H9 (cell line): ENCODE measurements around the gene ASPG. TPM values are rescaled to one million over a fixed set of nuclear protein-coding genes. Genes with fewer than 3 reads are reported as not detected.

ENCODE experiments used
- DNase-seq: peaks from one replicate; pipeline ENCODE4 v3.0.0-alpha.2; 2017
- H2AFZ ChIP-seq: one replicate; pipeline ENCODE4 v1.6.1; 2013; ENCODE audit warnings: mild to moderate bottlenecking, low read length, control low read depth, moderate library complexity
- H2AK5ac ChIP-seq: 2 replicates; pipeline ENCODE4 v1.6.1; 2013; ENCODE audit warnings: low read length, control low read depth, mixed read lengths; ENCODE audit not compliant: insufficient read length
- H2BK120ac ChIP-seq: one replicate; pipeline ENCODE4 v1.6.1; 2013; ENCODE audit warnings: low read depth, mild to moderate bottlenecking, low read length, control low read depth, inconsistent platforms; ENCODE audit not compliant: poor library complexity, severe bottlenecking
- H2BK12ac ChIP-seq: 2 replicates; pipeline ENCODE4 v1.6.1; 2013; ENCODE audit warnings: low read length, control low read depth, mixed read lengths, low read depth; ENCODE audit not compliant: insufficient read length
- H2BK15ac ChIP-seq: 2 replicates; pipeline ENCODE4 v1.6.1; 2013; ENCODE audit warnings: low read depth, low read length, control low read depth
- H2BK20ac ChIP-seq: one replicate; pipeline ENCODE4 v1.6.1; 2013; ENCODE audit warnings: low read depth, mild to moderate bottlenecking, low read length, control low read depth, inconsistent platforms; ENCODE audit not compliant: poor library complexity, severe bottlenecking
- H2BK5ac ChIP-seq: 2 replicates; pipeline ENCODE4 v1.6.1; 2013; ENCODE audit warnings: low read length, control low read depth, mixed read lengths; ENCODE audit not compliant: insufficient read length
- H3K14ac ChIP-seq: 2 replicates; pipeline ENCODE4 v1.6.1; 2013; ENCODE audit warnings: low read length, control low read depth; ENCODE audit not compliant: insufficient read depth
- H3K18ac ChIP-seq: 2 replicates; pipeline ENCODE4 v1.6.1; 2013; ENCODE audit warnings: low read depth, mild to moderate bottlenecking, mixed read lengths, low read length, control low read depth; ENCODE audit not compliant: insufficient read length
- H3K23ac ChIP-seq: 2 replicates; pipeline ENCODE4 v1.6.1; 2013; ENCODE audit warnings: low read length, control low read depth, mixed read lengths, low read depth; ENCODE audit not compliant: insufficient read length
- H3K23me2 ChIP-seq: 2 replicates; pipeline ENCODE4 v1.6.1; 2013; ENCODE audit warnings: low read depth, mild to moderate bottlenecking, mixed read lengths, low read length, control low read depth; ENCODE audit not compliant: insufficient read length, poor library complexity, severe bottlenecking
- H3K27ac ChIP-seq: 2 replicates; pipeline ENCODE4 v1.5.1; 2013; ENCODE audit warnings: low read length, control low read depth, mixed read lengths, low read depth; ENCODE audit not compliant: insufficient read length
- H3K27me3 ChIP-seq: 2 replicates; pipeline ENCODE4 v1.6.1; 2013; ENCODE audit warnings: low read length, control low read depth, inconsistent platforms; ENCODE audit not compliant: insufficient read depth
- H3K4ac ChIP-seq: 2 replicates; pipeline ENCODE4 v1.6.1; 2013; ENCODE audit warnings: low read depth, mild to moderate bottlenecking, control low read depth, inconsistent platforms, low read length, moderate library complexity
- H3K4me1 ChIP-seq: 2 replicates; pipeline ENCODE4 v1.6.1; 2013; ENCODE audit warnings: low read length, control low read depth, inconsistent platforms; ENCODE audit not compliant: insufficient read depth
- H3K4me2 ChIP-seq: 2 replicates; pipeline ENCODE4 v1.6.1; 2013; ENCODE audit warnings: low read length, control low read depth, mixed read lengths; ENCODE audit not compliant: insufficient read length, insufficient read depth
- H3K56ac ChIP-seq: 2 replicates; pipeline ENCODE4 v1.6.1; 2013; ENCODE audit warnings: low read depth, mild to moderate bottlenecking, mixed read lengths, low read length, control low read depth; ENCODE audit not compliant: insufficient read length
- H3K79me1 ChIP-seq: 2 replicates; pipeline ENCODE4 v1.6.1; 2013; ENCODE audit warnings: low read depth, mild to moderate bottlenecking, moderate library complexity, low read length, control low read depth, inconsistent platforms; ENCODE audit not compliant: insufficient read depth, poor library complexity, severe bottlenecking
- H3K79me2 ChIP-seq: 2 replicates; pipeline ENCODE4 v1.6.1; 2013; ENCODE audit warnings: low read length, control low read depth, inconsistent platforms; ENCODE audit not compliant: insufficient read depth
- H3K9ac ChIP-seq: 2 replicates; pipeline ENCODE4 v1.6.1; 2013; ENCODE audit warnings: low read length, control low read depth, mixed read lengths; ENCODE audit not compliant: insufficient read length; ENCODE audit errors: extremely low read depth
- H3K9me3 ChIP-seq: one replicate; pipeline ENCODE4 v1.6.1; 2013; ENCODE audit warnings: low read depth, low read length, inconsistent platforms; ENCODE audit not compliant: control insufficient read depth
- H3T11ph ChIP-seq: one replicate; pipeline ENCODE4 v1.6.1; 2013; ENCODE audit warnings: mild to moderate bottlenecking, low read length, control low read depth, inconsistent platforms
- H4K20me1 ChIP-seq: one replicate; pipeline ENCODE4 v1.6.1; 2013; ENCODE audit not compliant: control insufficient read depth, insufficient read length, insufficient read depth
- H4K5ac ChIP-seq: 2 replicates; pipeline ENCODE4 v1.6.1; 2013; ENCODE audit warnings: low read depth, mild to moderate bottlenecking, mixed read lengths, low read length, control low read depth; ENCODE audit not compliant: insufficient read length
- H4K8ac ChIP-seq: replicated peaks from 2 replicates; pipeline ENCODE4 v1.6.1; 2013; ENCODE audit warnings: low read length, control low read depth, mixed read lengths, low read depth; ENCODE audit not compliant: insufficient read length
- H4K91ac ChIP-seq: 2 replicates; pipeline ENCODE4 v1.6.1; 2013; ENCODE audit warnings: low read depth, mild to moderate bottlenecking, moderate library complexity, mixed read lengths, low read length, control low read depth; ENCODE audit not compliant: insufficient read length
- H3K27ac Mint-ChIP-seq, 3 experiments: 2 replicates in 2 of 3; 3 replicates in 1 of 3; pipeline ENCODE4 v1.8.0; 2020 to 2021; ENCODE audit warnings: mixed read lengths in 3 of 3, mild to moderate bottlenecking in 1 of 3, moderate library complexity in 1 of 3
- H3K27me3 Mint-ChIP-seq: 2 replicates; pipeline ENCODE4 v1.8.0; 2021; ENCODE audit warnings: low read depth, mild to moderate bottlenecking, moderate library complexity, mixed read lengths
- H3K36me3 Mint-ChIP-seq, 3 experiments: 2 replicates in 2 of 3; 3 replicates in 1 of 3; pipeline ENCODE4 v1.8.0; 2020 to 2021; ENCODE audit warnings: low read depth in 3 of 3, mixed read lengths in 3 of 3; ENCODE audit not compliant: insufficient read depth in 1 of 3
- H3K4me1 Mint-ChIP-seq, 2 experiments: 2 replicates each; pipeline ENCODE4 v1.8.0; 2020; ENCODE audit warnings: mixed read lengths in 2 of 2
- H3K4me3 Mint-ChIP-seq, 2 experiments: 2 replicates in 1 of 2; 3 replicates in 1 of 2; pipeline ENCODE4 v1.8.0; 2020 to 2021; ENCODE audit warnings: mild to moderate bottlenecking in 2 of 2, mixed read lengths in 2 of 2, moderate library complexity in 1 of 2
- H3K9me3 Mint-ChIP-seq, 2 experiments: 2 replicates in 1 of 2; 3 replicates in 1 of 2; pipeline ENCODE4 v1.8.0; 2020; ENCODE audit warnings: mild to moderate bottlenecking in 2 of 2, mixed read lengths in 2 of 2, moderate library complexity in 1 of 2
- CTCF ChIP-seq: fragments of 200-600 bp; sonication (generic); conservative IDR thresholded peaks from 3 replicates; pipeline ENCODE4 v1.8.0; 2021; ENCODE audit warnings: antibody characterized with exemption, mild to moderate bottlenecking
- WGBS: extraction: QIAGEN DNeasy Blood & Tissue Kit; methylation state at CpG from one replicate; pipeline ENCODE4 v1.1.7; 2013; ENCODE audit warnings: missing lambda C conversion rate, low lambda C conversion rate, mixed read lengths; ENCODE audit not compliant: insufficient read length; ENCODE audit errors: extremely low coverage; 5-methylcytosine and 5-hydroxymethylcytosine counted together
- total RNA-seq: library from RNA; stranded (reverse); gene quantifications from 2 replicates; pipeline ENCODE4 v1.2.1, GENCODE V29; 2021

ASPG gene
- total RNA-seq, 1 experiment from 2014 or later = 0.33 TPM

GRCh38 chr14:104105071-104105821 lies 19.7 kb downstream of the ASPG start:
- H3K18ac ChIP-seq = no peak overlapping the region
- Mint-ChIP-seq H3K36me3 (no peaks in the 10 kb centered on the region), H3K4me1 (peaks cover 2 to 14% of the 10 kb centered on the region in 2 experiments; a peak in 3 of 4 replicates), H3K27me3 (no peaks in the 10 kb centered on the region), H3K9me3 (no peaks in the 10 kb centered on the region), H3K4me3 (no peak overlapping the region), H3K27ac (no peak overlapping the region)
- no peaks in the 10 kb centered on the region for H3K23me2 ChIP-seq
- no peaks in the 10 kb centered on the region; the same call in 1 of the 2 replicates for H3K4me1 ChIP-seq
- H3K4me2 ChIP-seq = no peak overlapping the region
- H2BK15ac ChIP-seq = no peak overlapping the region
- H4K5ac ChIP-seq = no peak overlapping the region
- no peak overlapping the region for H4K8ac ChIP-seq
- H3K79me1 ChIP-seq = no peaks in the 10 kb centered on the region
- H2BK5ac ChIP-seq = no peak overlapping the region
- no peak overlapping the region for H3K23ac ChIP-seq
- no peak overlapping the region for H3T11ph ChIP-seq
- H3K4ac ChIP-seq = no peak overlapping the region
- H3K27ac ChIP-seq = no peak overlapping the region
- H3K79me2 ChIP-seq = no peaks in the 10 kb centered on the region
- H3K56ac ChIP-seq = no peak overlapping the region
- H3K14ac ChIP-seq = no peak overlapping the region
- H2BK20ac ChIP-seq = no peak overlapping the region
- no peak overlapping the region for H2BK120ac ChIP-seq
- H3K9me3 ChIP-seq = no peaks in the 10 kb centered on the region
- H3K27me3 ChIP-seq = no peaks in the 10 kb centered on the region
- H2AFZ ChIP-seq = no peak overlapping the region
- H3K9ac ChIP-seq = no peak overlapping the region
- no peak overlapping the region for H2AK5ac ChIP-seq
- H4K20me1 ChIP-seq = no peaks in the 10 kb centered on the region
- no peak overlapping the region for H4K91ac ChIP-seq
- no CpG with 5 or more reads among the region's 27 CpGs for WGBS
- no peak overlapping the region for H2BK12ac ChIP-seq
- no peak for TF ChIP-seq CTCF
- DNase-seq = peak; percentile 24
